ENCODE measurements around the gene MFSD6.

MFSD6 gene

DNA sequence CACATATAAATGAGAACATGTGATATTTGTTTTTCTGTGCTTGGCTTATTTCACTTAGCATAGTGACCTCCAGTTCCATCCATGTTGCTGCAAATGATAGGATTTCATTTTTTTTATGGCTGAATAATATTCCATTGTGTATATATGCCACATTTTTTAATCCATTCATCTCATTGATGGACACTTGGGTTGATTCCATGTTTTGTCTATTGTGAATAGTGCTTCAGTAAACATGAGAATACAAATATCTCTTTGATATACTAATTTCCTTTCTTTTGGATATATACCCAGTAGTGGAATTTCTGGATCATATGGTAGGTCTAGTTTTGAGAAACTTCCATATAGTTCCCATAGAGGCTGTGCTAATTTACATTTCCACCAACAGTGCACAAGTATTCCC is 130.0 kb downstream of the MFSD6 start:
- DNase-seq (ENCODE audit: low read depth) = no peak
- no peak overlapping the region for H3K4me3 ChIP-seq (ENCODE audit: low read depth, low read length)

DNA sequence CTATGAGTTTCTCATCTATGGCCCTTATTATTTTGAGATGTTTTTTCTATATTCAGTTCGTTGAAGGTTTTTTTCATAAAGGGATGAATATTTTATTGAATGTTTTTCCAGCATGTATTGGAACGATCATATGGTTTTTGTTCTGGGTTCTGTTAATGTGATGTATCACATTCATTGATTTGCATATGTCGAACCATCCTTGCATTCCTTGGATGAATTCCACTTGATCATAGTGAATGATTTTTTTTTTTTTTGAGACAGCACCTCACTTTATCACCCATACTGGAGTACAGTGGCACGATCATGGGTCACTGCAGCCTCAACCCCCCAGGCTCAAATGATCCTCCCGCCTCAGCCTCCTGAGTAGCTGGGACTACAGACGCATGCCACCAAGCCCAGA is 131.9 kb downstream of the MFSD6 start:
- no peak for DNase-seq (ENCODE audit: low read depth)
- H3K4me3 ChIP-seq (ENCODE audit: low read depth, low read length) = no peak overlapping the region

DNA sequence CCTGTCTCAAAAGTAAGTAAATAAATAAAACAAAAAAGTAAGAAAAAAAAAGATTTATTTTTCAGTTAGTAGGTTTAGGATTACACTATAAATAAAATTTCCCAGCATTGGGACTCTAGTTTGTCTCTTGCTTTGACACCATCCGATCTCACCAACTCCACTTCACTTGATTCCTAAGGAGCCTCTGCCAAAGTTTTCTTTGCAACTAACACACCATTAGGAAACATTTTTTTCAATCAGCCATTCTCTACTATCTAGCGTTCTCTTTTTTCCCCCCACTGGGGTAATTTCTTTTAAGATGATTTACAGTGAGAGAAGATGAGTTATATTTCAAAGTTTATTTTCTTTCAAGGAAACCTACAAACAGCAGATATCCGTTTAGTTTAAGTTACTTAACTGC is 136.9 kb downstream of the MFSD6 start:
- no peak overlapping the region for H3K4me3 ChIP-seq (ENCODE audit: low read depth, low read length)
- DNase-seq (ENCODE audit: low read depth) = no peak

DNA sequence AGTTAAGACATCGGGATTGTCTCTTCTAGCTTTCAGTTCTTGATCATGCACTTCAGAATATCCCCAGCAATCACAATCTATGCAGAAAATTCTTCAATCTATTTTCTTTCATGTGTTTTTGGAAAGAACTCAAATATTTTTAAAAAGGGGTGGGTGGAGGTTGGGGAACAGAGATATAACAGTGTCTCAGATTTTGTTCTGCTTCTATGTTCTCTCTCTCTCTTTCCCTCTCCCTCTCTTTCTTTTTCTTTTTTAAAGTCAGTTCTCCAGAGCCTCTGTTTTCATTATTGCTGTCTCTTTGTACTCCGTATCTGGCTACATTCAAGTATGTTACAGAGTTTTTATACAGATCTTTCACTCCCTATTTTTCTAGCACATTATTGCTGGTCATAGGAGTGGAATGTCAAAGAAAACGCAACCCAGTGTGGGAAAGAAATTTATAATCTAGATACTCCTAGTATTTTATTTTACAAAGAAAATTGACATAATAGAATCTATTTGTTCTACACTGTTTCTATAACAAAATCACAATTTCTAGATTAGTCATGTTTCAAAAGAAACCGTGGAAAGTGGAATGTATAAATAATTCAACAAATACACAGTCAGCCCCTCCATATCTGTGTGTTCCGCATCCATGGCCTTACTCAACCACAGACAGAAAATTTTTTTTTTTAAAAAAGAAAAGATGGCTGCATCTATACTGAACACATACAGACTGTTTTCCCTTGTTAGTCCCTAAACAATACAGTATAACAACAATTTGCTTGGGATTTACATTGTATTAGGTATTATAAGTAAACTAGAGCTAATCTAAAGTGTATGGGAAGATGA is 137.6 kb downstream of the MFSD6 start:
- H3K4me3 ChIP-seq (ENCODE audit: low read depth, low read length) = no peak overlapping the region
- no peak for DNase-seq (ENCODE audit: low read depth)

DNA sequence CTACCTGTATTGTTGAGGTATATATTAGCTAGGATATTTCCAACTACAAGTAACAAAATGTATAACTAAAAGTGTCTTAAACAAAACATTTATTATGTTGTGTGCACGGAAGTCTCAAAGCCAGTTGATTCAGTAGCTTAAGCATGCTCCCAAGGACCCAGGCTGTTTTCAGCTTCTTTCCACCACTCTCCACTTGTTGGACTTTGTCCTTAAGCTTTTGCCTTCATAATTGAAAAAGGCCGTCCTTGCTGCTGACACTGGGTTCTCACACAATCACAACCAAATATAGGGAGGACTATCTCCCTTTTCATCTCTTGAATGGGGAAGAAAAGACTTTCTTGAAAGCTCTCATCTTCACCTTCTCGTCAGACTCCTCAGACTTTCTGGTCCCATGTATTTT is 138.6 kb downstream of the MFSD6 start:
- DNase-seq (ENCODE audit: low read depth) = no peak
- no peak overlapping the region for H3K4me3 ChIP-seq (ENCODE audit: low read depth, low read length)

DNA sequence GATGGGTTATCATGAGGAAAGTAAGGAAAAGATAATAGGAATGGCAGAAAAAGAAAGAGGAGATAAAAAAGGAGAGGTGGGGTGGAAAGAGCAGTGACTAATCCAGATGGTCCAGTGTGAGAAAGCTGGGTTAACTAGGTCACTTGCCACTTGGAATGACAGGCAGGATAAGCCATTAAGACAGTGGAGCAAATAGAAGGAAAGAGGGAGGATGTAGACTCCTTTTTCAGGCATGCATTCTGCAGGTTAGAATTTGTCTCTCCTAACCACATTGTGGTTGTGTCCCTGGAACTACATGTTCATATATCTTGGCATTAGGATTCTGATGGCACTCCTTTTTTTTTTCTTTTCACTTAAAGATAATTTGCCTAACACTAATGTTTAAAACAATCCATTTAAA is 139.7 kb downstream of the MFSD6 start:
- no peak overlapping the region for H3K4me3 ChIP-seq (ENCODE audit: low read depth, low read length)
- DNase-seq (ENCODE audit: low read depth) = no peak

DNA sequence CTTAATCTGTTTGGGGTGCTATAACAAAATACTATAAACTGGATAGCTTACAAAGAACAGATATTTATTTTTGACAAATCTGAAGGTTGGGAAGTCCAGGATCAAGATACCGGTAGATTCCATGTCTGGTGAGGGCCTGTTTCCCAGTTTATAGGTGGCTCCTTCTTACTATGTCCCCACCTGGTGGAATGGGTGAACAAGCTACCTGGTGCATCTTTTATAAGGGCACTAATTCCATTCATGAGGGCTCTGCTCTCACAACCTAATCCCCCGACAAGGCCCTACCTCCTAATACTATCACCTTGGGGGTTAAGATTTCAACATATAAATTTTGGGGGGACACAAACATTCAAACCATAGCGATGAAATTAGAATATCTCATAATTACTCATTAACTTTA is 142.0 kb downstream of the MFSD6 start:
- no peak for DNase-seq (ENCODE audit: low read depth)
- no peak overlapping the region for H3K4me3 ChIP-seq (ENCODE audit: low read depth, low read length)
